Testis (tissue), 3 donors: ENCODE results near the gene FHIT. TPM values are rescaled to one million over a fixed set of nuclear protein-coding genes. Genes with fewer than 3 reads are reported as not detected.
"Not testable (repeated sequence)": the region's sequence is repeated elsewhere in the genome, so short reads cannot be mapped to it uniquely, and the experiment has no call there.

Experiments
- DNase-seq: peaks from one replicate; pipeline ENCODE4 v3.0.0-alpha.2; 2019
- H3K27ac ChIP-seq, 2 donors: fragments of 200-600 bp; sonication (generic); one replicate each; pipeline ENCODE4 v1.5.1; 2019
- H3K27me3 ChIP-seq: fragments of 200-600 bp; sonication (generic); one replicate; pipeline ENCODE4 v1.5.1; 2019
- H3K36me3 ChIP-seq: fragments of 200-600 bp; sonication (generic); one replicate; pipeline ENCODE4 v1.5.1; 2017; ENCODE audit warnings: low read depth; ENCODE audit errors: missing control alignments
- H3K4me1 ChIP-seq: fragments of 200-600 bp; sonication (generic); one replicate; pipeline ENCODE4 v1.5.1; 2019
- H3K4me3 ChIP-seq, 2 donors: fragments of 200-600 bp; sonication (generic); one replicate each; pipeline ENCODE4 v1.5.1; 2017 to 2019
- H3K9me3 ChIP-seq: fragments of 200-600 bp; sonication (generic); one replicate; pipeline ENCODE4 v1.5.1; 2017
- POLR2A ChIP-seq: fragments of 450-650 bp; IDR thresholded peaks from one replicate; pipeline ENCODE4 v1.6.1; 2017; ENCODE audit warnings: antibody characterized with exemption, mild to moderate bottlenecking, moderate library complexity
- WGBS, 2 donors: methylation state at CpG; one replicate each; pipeline ENCODE4 v1.1.5; 2018; 5-methylcytosine and 5-hydroxymethylcytosine counted together
- intact Hi-C: fragments of 100-400 bp; cut with DNase I; formaldehyde crosslinking; loops from one replicate; pipeline ENCODE4 v1.15.1; 2023; ENCODE audit warnings: low total_unique reads
- polyA plus RNA-seq: library from polyadenylated mRNA; stranded (reverse); fragments of 350-450 nt; fragmentation: Illumina TruSeq; extraction: RNeasy Lipid Tissue Mini Kit (QIAGEN cat#74804); gene quantifications from one replicate; pipeline ENCODE4 v1.2.3, GENCODE V29; 2014; ENCODE audit warnings: low read depth, low replicate concordance; ENCODE audit not compliant: insufficient read depth
- total RNA-seq, 2 donors: library from RNA; depleted of rRNA; stranded (reverse); fragments of >200 nt; gene quantifications; one replicate each; pipeline ENCODE4 v1.2.3, GENCODE V29; 2016
- TF ChIP-seq, protein P1 (sequence below), 3 experiments: fragments of 450-650 bp in 2 of 3; fragments of 200-600 bp in 1 of 3; sonication (generic) in 1 of 3; IDR thresholded peaks; one replicate each; pipeline ENCODE4 v1.5.1; 2016 to 2019; ENCODE audit warnings: antibody characterized with exemption in 3 of 3, mild to moderate bottlenecking in 2 of 3, moderate library complexity in 1 of 3

FHIT gene
- total and polyA plus RNA-seq, 3 donors from 2014 or later = 10.1 to 29.6 (median 15.5) TPM

DNA sequence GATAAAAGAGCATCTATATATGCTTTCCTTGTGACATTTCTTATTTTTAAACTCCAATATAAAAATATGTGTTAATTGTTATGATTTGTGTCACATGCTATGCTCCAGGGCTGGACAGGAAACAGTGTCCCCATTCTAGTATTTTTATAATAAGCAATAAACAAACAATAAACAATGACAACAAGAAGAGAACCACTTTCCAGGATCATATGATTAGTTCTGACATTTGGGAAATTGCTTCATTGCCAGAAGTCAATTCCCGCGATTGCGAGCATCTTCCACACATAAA lies 260.9 kb downstream of the FHIT start:
- WGBS, 2 donors = 73 to 75% methylated on average over 3 of the region's 3 CpGs

DNA sequence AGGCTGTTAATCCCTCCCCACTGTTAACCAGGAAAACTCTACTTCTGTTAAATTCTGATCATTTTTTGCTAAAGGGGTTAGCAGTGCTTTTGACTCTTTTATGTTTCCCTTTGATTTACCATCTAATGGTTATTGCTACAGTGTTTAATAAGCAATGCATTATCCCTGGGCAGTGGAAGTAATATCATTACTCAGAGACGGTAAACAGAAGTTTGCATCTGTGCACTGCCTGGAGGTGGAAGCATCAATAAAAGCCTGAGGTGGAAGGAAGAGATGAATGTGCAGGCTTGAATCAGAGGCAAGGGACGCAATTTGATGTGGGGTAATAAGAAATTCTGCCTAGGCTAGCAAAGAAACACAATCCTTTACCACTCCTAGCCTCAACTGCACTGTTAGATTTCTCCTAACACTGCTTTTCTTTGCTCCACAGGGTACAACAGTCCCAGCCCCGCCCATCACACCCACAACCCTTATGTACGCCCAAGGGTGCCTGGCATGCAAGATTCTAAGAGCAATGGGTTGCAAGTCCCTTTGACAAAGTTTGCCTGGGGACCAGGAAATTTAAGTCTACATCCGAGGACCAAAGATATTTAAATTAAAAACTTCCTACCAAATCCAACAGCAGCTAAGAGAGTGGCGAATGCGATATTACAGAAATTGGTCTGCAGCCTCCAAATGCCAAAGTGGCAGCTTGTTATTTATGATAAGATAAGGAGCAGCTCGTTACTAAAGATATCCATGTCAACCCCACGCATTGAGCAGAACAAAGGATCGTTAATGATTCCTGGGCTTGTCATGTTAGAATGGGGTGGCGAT lies 261.4 kb downstream of the FHIT start:
- Histone ChIP-seq H3K27ac (no peak overlapping the region), H3K4me1 (no peaks in the 10 kb centered on the region), H3K9me3 (no peaks in the 10 kb centered on the region), H3K27me3 (no peaks in the 10 kb centered on the region), H3K4me3 (no peak overlapping the region), H3K36me3 (no peaks in the 10 kb centered on the region)
- 56 to 68% methylated on average over 11 of the region's 11 CpGs for WGBS, 2 donors
- TF ChIP-seq, protein P1, sequence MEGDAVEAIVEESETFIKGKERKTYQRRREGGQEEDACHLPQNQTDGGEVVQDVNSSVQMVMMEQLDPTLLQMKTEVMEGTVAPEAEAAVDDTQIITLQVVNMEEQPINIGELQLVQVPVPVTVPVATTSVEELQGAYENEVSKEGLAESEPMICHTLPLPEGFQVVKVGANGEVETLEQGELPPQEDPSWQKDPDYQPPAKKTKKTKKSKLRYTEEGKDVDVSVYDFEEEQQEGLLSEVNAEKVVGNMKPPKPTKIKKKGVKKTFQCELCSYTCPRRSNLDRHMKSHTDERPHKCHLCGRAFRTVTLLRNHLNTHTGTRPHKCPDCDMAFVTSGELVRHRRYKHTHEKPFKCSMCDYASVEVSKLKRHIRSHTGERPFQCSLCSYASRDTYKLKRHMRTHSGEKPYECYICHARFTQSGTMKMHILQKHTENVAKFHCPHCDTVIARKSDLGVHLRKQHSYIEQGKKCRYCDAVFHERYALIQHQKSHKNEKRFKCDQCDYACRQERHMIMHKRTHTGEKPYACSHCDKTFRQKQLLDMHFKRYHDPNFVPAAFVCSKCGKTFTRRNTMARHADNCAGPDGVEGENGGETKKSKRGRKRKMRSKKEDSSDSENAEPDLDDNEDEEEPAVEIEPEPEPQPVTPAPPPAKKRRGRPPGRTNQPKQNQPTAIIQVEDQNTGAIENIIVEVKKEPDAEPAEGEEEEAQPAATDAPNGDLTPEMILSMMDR (IDR thresholded peaks at IDR 0.05) = no peak
- TF ChIP-seq POLR2A = no peak
- peak; percentile 42 for DNase-seq
- intact Hi-C loops = no loop called here

More for the DNA sequence above, 260.9 kb downstream of the FHIT start:
- no peaks in the 10 kb centered on the region for H3K9me3 ChIP-seq
- H3K36me3 ChIP-seq = no peaks in the 10 kb centered on the region
- H3K27ac ChIP-seq = no peak overlapping the region
- no peaks in the 10 kb centered on the region for H3K27me3 ChIP-seq
- TF ChIP-seq, protein P1 (IDR thresholded peaks at IDR 0.05) = no peak
- TF ChIP-seq POLR2A = no peak
- no peak for DNase-seq
- H3K4me3 ChIP-seq = no peak overlapping the region
- H3K4me1 ChIP-seq = no peaks in the 10 kb centered on the region
- intact Hi-C loops = no loop called here

DNA sequence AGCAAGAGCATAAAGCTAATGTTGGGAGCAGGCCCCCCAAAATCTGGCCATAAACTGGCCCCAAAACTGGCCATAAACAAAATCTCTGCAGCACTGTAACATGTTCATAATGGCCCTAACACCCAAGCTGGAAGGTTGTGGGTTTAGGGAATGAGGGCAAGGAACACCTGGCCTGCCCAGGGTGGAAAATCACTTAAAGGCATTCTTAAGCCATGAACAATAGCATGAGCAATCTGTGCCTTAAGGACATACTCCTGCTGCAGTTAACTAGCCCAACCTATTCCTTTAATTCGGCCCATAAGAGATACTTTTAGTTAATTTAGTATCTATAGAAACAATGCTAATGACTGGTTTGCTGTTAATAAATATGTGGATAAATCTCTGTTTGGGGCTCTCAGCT lies 264.1 kb downstream of the FHIT start:
- H3K9me3 ChIP-seq, H3K36me3 ChIP-seq, H3K27ac ChIP-seq, H3K4me1 ChIP-seq, intact Hi-C loops, H3K4me3 ChIP-seq, DNase-seq, H3K27me3 ChIP-seq: not testable (repeated sequence)
- WGBS, 2 donors = 83 to 97% methylated on average over 1 of the region's 1 CpG

DNA sequence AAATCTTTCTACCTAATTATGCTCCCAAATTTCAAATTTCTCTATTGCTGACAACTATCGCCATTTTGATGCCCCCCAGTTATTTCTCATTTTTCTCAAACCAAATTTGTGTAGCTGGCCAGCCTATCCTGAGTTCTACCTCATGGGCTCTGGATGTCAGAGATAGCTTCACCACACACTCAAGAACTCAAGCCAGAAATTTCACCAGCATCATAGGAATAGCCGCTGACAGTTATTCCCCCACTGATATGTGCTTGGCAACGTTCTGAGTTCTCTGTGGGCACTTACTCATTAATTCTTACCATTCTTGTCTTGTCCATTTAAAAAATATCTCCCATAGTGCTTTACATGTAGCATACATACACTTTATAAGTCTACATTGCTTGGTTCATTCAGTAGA lies 264.7 kb downstream of the FHIT start:
- Histone ChIP-seq H3K4me1 (no peaks in the 10 kb centered on the region), H3K27ac (no peak overlapping the region), H3K27me3 (no peaks in the 10 kb centered on the region), H3K4me3 (no peak overlapping the region), H3K36me3 (no peaks in the 10 kb centered on the region), H3K9me3 (no peaks in the 10 kb centered on the region)
- no peak for DNase-seq
- TF ChIP-seq, protein P1 (IDR thresholded peaks at IDR 0.05) = no peak
- no peak for TF ChIP-seq POLR2A
- intact Hi-C loops = no loop called here
- WGBS, 2 donors = 86 to 91% methylated on average over 3 of the region's 3 CpGs

DNA sequence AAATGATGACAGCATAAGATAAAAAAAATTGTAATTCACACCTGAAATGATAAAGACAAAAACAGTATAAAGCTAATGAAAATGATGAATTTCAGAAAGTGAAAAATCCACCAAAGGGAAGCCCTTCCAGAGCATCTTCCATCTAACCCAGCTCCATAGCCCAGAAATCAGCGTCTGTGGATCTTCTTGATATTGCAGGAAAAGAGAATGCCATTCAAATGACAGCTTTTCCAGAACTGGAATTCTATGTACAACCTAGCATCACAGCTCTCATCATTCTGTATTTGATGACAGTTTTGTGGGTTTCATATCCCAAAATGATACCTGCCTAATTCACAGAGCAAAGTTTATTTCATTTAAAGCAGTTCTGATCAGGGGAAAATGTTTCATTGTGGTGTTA lies 267.3 kb downstream of the FHIT start:
- H3K27ac ChIP-seq = no peak overlapping the region
- H3K27me3 ChIP-seq = no peaks in the 10 kb centered on the region
- no peak overlapping the region for H3K4me3 ChIP-seq
- TF ChIP-seq, protein P1 (IDR thresholded peaks at IDR 0.05) = no peak
- no peak for TF ChIP-seq POLR2A
- H3K9me3 ChIP-seq = no peaks in the 10 kb centered on the region
- WGBS, 2 donors = 97 to 100% methylated on average over 1 of the region's 1 CpG
- no peak for DNase-seq
- intact Hi-C loops = no loop called here
- H3K4me1 ChIP-seq = peaks cover 3% of the 10 kb centered on the region
- H3K36me3 ChIP-seq = no peaks in the 10 kb centered on the region
